HG02852 (cell line): Measurements from ENCODE around the gene CD14.
"Not testable (repeated sequence)": the region's sequence is repeated elsewhere in the genome, so short reads cannot be mapped to it uniquely, and the experiment has no call there.

Experiments used
- ATAC-seq: cut with Tn5 transposase; IDR thresholded peaks from one replicate; pipeline ENCODE4 v1.9.1; 2021; ENCODE audit warnings: mild to moderate bottlenecking, moderate library complexity; ENCODE audit not compliant: unreplicated experiment

CD14 gene

DNA sequence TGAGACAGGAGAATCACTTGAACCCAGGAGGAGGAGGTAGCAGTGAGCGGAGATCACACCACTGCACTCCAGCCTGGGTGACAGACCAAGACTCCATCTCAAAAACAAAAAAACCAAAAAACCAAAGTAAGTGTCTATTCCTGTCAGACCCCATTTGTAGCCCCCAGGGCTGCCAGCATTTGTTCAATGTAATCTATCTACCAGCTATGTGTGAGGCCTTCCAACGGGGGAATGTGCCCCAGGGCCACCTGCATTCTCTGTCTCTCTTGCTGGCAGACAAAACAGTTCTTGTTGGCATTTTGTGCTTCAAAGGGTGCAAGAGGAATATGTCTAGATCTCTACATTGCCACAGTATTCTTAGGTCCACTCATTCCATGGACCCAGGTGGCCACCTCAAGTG lies 34.1 kb downstream of the CD14 start:
- ATAC-seq = no peak

DNA sequence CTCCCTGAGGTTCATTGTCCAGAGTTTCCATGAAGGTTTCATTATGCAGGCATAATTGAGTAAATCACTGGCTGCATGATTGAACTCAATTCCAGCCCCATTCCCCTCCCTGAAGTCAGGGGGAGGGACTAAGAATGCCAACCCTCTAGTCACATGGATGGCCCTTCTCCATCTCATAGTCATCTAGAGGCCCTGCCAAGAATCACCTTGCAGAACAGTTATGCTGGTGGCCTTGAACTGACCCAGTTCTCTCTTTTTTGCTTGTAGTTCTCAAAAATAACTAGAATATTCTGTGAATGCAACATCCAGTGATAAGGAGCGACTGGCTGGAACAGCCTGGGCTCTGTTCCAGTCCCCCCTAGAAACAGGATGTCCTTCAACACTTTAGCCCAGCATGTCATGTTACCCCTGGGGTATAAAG lies 36.6 kb downstream of the CD14 start:
- ATAC-seq = no peak

DNA sequence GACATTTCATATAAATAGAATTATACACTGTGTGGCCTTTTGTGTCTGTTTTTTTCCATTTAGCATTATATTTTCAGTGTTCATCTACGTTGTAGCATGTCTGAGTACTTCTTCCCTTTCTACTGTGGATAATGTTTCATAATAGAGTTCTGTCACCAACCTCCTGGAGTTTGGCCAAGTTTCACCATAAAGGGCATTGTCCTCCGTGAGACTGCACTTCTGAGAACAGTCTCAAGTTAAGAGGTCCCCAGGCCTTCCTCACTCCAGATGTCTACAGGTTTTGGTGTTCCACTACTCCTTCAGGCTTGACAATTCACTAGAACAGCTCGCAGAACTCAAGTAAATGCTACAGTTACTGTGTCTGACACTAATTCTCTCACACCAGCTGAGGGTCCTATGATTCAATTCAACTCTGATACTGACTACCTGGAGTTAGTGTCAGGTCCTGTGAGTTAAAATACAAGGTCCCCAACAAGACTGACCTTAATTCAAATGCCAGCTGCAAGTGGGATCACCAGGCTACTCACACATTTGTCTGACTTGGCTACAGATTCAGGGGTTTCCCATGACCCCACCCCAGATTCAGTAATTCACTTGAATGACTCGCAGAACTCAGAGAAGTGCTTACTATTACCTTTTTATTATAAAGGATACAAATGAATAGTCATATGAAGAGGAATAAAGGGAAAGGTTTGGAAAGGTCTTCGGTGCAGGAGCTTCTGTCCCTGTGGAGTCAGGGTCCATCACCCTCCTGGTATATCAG lies 37.3 kb downstream of the CD14 start:
- ATAC-seq = no peak

DNA sequence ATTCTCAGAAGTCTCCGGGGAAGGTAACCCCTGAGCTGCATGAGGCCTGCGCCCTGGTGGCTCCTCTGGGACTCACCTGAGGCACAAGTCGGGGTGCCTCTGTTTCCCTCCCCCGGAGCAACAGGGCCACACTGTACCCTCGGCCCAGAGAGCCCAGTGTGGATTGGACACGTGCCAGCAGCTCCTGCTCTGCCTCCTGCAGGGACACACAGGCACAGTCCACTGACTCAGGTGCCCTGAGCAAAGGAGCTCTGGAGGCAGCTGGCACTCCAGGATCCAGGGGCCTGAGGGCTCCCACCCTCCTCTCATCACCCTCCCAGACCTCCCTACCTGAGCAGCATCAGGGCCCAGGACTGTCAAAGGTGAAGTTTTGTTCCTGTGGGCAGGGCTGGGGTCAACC lies 38.8 kb downstream of the CD14 start:
- no peak for ATAC-seq

DNA sequence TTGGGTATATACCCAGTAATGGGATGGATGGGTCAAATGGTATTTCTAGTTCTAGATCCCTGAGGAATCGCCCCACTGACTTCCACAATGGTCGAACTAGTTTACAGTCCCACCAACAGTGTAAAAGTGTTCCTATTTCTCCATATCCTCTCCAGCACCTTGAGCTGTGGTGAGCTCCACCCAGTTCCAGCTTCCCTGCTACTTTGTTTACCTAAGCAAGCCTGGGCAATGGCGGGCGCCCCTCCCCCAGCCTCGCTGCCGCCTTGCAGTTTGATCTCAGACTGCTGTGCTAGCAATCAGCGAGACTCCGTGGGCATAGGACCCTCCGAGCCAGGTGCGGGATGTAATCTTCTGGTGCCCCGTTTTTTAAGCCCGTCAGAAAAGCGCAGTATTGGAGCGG lies 39.9 kb downstream of the CD14 start:
- ATAC-seq = not testable (repeated sequence)

DNA sequence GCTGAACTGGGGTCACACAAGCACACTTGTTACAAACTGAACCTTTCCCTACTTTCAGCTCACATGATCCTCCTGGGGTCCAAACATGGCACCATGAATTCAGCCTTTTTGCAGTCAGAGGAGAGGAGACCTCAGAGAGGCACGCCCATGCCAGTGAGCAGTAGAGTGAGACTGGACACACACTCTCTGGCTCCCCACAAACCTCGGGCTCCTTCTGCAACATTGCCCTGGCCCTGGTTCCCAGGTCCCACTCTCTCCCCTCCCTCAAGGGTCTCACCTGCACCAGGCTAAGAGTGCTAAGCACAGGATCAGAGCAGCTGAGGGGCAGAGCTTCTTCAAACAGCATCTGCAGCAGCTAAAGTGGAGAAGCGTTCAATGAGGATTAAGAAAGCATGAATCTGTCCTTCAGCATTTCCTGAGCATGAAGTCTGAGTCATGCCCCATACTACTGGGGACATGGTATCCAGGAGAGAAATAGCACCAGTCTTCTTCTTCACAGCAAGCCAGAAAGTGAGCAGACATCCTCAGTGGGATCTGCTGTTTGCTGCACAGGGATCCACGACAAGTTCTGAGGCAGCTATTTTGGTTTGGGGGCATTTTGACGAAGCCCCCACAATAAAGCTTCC lies 41.1 kb downstream of the CD14 start:
- no peak for ATAC-seq

DNA sequence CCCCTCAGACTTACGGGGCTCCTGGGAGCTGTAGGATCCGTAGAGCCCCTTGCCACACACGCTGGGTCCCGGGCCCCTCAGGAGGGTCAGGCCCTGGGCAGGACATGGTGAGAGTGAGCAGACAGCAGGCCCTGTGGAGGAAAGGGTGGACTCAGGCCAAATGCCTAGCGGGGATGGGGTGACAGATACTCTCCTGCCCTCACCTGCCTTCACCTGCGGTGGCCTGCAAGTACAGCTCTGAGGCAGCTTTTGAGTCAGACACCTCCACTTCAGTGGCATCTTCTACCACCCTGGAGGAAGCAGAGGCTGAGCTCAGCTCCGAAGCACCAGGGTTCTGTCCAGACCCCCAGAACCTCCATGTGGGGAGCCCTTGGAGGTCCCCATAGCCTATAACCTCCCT lies 42.1 kb downstream of the CD14 start:
- no peak for ATAC-seq

DNA sequence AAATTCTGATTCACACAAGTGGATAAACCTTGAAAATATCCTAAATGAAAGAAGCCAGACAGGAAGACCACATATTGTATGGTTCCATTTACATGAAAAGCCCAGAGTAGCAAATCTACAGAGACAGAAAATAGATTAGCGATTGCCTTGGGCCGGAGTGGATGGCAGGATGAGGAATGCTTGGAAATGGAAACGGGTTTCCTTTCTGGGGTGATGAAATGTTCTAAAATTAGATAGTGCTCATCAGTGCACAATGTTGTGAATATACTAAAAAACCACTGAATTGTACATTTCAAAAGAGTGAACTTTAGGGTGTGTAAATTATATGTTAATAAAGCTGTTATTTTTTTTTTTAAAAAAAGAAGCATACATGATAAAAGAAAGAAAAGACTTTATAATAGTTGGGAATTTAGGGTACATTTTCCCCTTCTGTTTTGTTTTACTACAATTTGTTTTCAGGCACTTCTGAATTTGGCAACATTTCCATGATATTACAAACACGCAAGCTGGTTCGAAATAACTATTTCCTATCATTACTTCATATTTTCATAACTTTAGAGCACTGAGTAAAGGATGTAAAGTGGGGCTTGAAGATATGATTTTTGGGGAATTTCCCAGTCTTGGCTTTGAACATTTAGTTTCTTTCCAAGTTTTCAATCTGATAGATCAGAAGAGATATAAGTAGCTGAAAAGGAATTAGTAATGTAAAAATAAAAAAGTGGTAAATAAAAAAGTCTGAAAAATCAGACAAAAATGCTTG lies 44.5 kb downstream of the CD14 start:
- no peak for ATAC-seq

DNA sequence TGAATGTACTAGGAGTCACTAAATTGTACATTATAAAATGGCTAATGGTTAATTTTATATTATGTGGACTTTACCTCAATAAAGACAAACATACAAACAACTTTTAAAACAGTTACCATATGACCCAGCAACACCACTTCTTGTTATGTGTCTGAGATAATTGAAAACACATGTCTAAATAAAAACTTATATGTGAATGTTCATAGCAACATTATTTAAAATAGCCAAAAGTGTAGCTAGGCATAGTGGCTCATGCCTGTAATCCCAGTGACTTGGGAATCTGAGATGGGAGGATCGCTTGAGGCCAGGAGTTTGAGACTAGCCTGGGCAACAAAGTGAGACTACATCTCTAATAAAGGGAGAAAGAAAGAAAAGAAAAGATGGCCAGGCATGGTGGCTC lies 45.5 kb downstream of the CD14 start:
- ATAC-seq = no peak
